D721Med (cell line): ENCODE data around the gene TIMM21.

Experiments used
- DNase-seq: peaks from one replicate; pipeline ENCODE4 v3.0.0; 2011; ENCODE audit warnings: low spot score; ENCODE audit not compliant: insufficient read length
- FAIRE-seq: peaks from 2 replicates; lab custom pipeline; 2011; peaks lifted over from hg19 to GRCh38; lab: Jason Lieb, UNC
- CTCF ChIP-seq: IDR thresholded peaks from 2 replicates; pipeline ENCODE4 v1.5.1; 2012; ENCODE audit warnings: mild to moderate bottlenecking, control low read depth; ENCODE audit not compliant: insufficient read depth; ENCODE audit errors: missing control alignments

TIMM21 gene

GRCh38 chr18:74153377-74153776 lies 5.1 kb downstream of the TIMM21 start:
- DNase-seq (no peak), FAIRE-seq (peak; percentile 96)
- TF ChIP-seq CTCF = no peak

DNA sequence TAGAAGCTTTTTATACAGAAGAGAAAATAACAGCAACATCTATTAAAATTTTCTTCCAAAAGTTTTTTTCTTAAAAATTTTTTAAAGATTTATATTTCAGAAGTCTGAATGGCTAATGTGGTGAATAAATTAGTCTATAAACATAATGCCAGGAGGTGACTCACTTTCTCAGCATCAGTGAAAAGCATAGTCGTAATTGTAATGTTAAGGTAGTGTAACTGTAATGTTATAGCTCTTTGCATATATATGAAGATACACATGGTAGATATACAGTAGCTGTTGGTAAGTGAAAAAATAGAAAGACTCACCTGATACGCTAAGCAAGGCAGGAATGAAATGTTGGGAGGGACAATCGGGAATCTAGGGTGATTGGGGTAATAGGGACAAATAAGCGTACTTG lies 5.5 kb downstream of the TIMM21 start:
- no peak for DNase-seq

GRCh38 chr18:74154716-74155115 lies 6.4 kb downstream of the TIMM21 start:
- FAIRE-seq = peak; percentile 6
- no peak for DNase-seq
- no peak for TF ChIP-seq CTCF

More for the DNA sequence above, 5.5 kb downstream of the TIMM21 start:
- no peak for TF ChIP-seq CTCF
- no peak for FAIRE-seq

DNA sequence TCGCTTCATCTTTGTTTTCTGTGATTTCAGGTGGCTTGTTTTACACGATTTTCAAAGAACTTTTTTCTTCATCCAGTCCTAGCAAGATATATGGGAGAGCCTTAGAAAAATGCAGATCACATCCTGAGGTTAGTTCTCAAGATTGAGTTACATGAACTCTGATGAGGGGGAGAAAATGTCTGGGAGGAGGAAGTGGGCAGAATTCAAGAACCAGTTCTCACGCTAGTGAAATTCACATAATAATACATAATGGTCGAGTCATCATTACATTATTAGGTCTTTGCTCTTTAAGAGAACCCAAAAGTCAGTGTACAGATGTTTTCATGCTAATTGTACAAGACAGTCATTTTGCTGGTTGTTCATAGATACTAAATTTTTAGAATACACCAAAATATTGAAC lies 7.0 kb downstream of the TIMM21 start:
- DNase-seq = no peak
- peak; percentile 98 for FAIRE-seq
- TF ChIP-seq CTCF = no peak

DNA sequence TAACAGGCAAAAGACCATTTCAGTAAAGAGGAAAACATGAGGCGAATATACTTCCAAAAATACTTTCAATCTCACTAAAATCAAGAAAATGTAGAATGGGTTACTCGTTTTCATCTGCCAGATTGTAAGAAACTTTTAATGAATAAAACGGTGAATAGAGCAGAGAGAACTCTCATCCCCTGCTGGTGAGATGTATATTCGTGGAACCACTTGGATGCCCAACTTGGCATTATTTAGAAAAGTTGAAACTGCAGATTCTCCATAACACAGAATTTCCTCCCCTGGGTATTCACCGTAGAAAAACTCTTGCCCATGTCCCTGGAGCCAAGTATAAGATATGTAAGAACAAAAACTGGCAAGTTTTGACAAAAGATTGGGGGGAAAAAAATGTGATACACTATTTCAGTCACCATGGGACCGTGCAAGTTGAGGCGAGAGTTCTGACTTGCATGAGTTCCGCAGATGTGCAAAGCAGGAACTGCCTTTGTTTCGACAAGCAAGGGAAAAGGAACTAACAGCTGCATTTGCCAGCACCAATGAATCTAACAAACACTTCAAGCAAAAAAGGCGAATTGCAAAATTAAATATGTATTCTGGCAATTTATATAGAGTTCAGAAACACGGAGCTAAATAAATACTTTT lies 14.8 kb downstream of the TIMM21 start:
- no peak for TF ChIP-seq CTCF
- no peak for DNase-seq
- peak; percentile 88 for FAIRE-seq

GRCh38 chr18:74166386-74166785 lies 18.1 kb downstream of the TIMM21 start:
- no peak for TF ChIP-seq CTCF
- DNase-seq (no peak), FAIRE-seq (no peak)

- no peak for FAIRE-seq
- DNase-seq = no peak
- TF ChIP-seq CTCF = no peak
Measured at GRCh38 chr18:74171910-74172606, 23.7 kb downstream of the TIMM21 start.
